ENCODE data around the gene TLR7. TPM values are rescaled to one million over a fixed set of nuclear protein-coding genes. Genes with fewer than 3 reads are reported as not detected.

TLR7 gene
- total and polyA plus RNA-seq, 2 of the 13 experiments (the other 11 are each of a cell fraction or from before 2014, with no cell fraction given): not detected

GRCh38 chrX:12932244-12932643, 65.4 kb downstream of the TLR7 start (continued):
- TF ChIP-seq ZNF33B (CRISPR knock-in tag; IDR thresholded peaks at IDR 0.05) (no peak), FOXP4 (CRISPR knock-in tag; IDR thresholded peaks at IDR 0.05) (no peak)

DNA sequence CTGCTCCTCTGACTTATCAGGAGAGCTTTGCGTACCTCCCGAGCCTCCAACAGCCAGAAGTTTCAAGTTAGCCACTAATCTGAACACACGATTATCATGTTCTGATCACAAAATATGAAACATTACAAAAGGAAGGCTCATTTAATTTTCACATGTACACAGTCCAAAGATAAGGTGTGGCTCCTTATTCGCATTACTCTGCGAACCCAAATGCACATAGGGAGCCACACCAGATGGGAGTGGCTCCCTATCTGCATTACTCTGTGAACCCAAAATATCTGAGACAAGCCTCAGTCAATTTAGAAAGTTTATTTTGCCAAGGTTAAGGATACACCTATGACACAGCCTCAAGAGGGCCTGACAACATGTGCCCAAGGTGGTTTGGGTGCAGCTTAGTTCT, 68.0 kb downstream of the TLR7 start:
- Histone ChIP-seq H3K36me3 (replicated peaks in 1 of 2; ENCODE audit: control insufficient read depth in 1 of 2, insufficient read depth in 2 of 2, low read length in 2 of 2) (no peaks in the 10 kb centered on the region), H3K27me3 (ENCODE audit: control insufficient read depth in 1 of 2, insufficient read depth in 2 of 2, low read length in 2 of 2) (no peaks in the 10 kb centered on the region), H3K4me1 (ENCODE audit: insufficient read depth, low read length) (no peaks in the 10 kb centered on the region), H3K4me2 (ENCODE audit: low read depth, low read length) (no peak overlapping the region), H3K9ac (ENCODE audit: insufficient read depth, low read depth, low read length) (no peak overlapping the region), H4K20me1 (ENCODE audit: insufficient read depth, low read length) (no peaks in the 10 kb centered on the region), H3K27ac (ENCODE audit: extremely low read length, insufficient read depth, low read length) (no peak overlapping the region), H3K79me2 (ENCODE audit: insufficient read depth, low read length) (no peaks in the 10 kb centered on the region), H3K4me3 (replicated peaks in 1 of 3; ENCODE audit: insufficient read depth in 1 of 3, low read depth in 2 of 3, low read length in 3 of 3) (no peak overlapping the region), H3K9me3 (ENCODE audit: low read length) (no peaks in the 10 kb centered on the region), H2AFZ (ENCODE audit: low read length) (no peak overlapping the region)
- 54% methylated on average over 5 of the region's 5 CpGs for WGBS (ENCODE audit: low lambda C conversion rate)
- DNase-seq (ENCODE audit: low spot score): no peak
- intact Hi-C loops (cut with micrococcal nuclease; ENCODE audit: unreplicated experiment) (no loop called here), in situ Hi-C loops (cut with HindIII; ENCODE audit: extremely low pct_ligation_motif_present, low pct_unique_long_range_greater_than_20kb) (no loop called here)
- FAIRE-seq: no peak
- TF ChIP-seq ZNF263 (CRISPR knock-in tag; IDR thresholded peaks at IDR 0.05) (no peak), SALL2 (CRISPR knock-in tag; IDR thresholded peaks at IDR 0.05) (no peak), KLF16 (CRISPR knock-in tag; IDR thresholded peaks at IDR 0.05) (no peak), JARID2 (CRISPR knock-in tag; IDR thresholded peaks at IDR 0.05; ENCODE audit: insufficient replicate concordance) (no peak), RXRA (CRISPR knock-in tag; IDR thresholded peaks at IDR 0.05) (no peak), FOXP4 (CRISPR knock-in tag; IDR thresholded peaks at IDR 0.05) (no peak)
- ATAC-seq: no peak
- no TSS peak for BruUV-seq (replicated peaks)
- CTCF ChIA-PET (ENCODE audit: low intra/inter-chr PET ratio, low total read pairs): no interaction called here
- POLR2A ChIA-PET: no interaction called here

Data from HepG2 (cell line).